Measurements from ENCODE around the gene NECTIN1. TPM values are rescaled to one million over a fixed set of nuclear protein-coding genes. Genes with fewer than 3 reads are reported as not detected.

Gene NECTIN1
- total and polyA plus RNA-seq, 4 donors: 9.1 to 68.5 (median 45.3) TPM

GRCh38 chr11:119706887-119707286 is 22.1 kb downstream of the NECTIN1 start:
- H3K4me1 ChIP-seq (ENCODE audit: control insufficient read depth, insufficient read depth, low read length): peaks cover 33% of the 10 kb centered on the region
- no peak overlapping the region for H3K27ac ChIP-seq (ENCODE audit: low read depth, low read length)
- H3K27me3 ChIP-seq (ENCODE audit: control insufficient read depth, insufficient read depth, low read length): no peaks in the 10 kb centered on the region
- H3K4me3 ChIP-seq (ENCODE audit: low read depth, low read length): no peak overlapping the region
- H3K36me3 ChIP-seq (ENCODE audit: control insufficient read depth, insufficient read depth, low read length): no peaks in the 10 kb centered on the region
- DNase-seq (ENCODE audit: low read depth in 4 of 6, low spot score in 6 of 6): no peak
- no peaks in the 10 kb centered on the region for H3K9me3 ChIP-seq (ENCODE audit: control insufficient read depth, insufficient read depth, low read length)
- 71% methylated on average over 2 of the region's 2 CpGs for WGBS (ENCODE audit: insufficient coverage)

GRCh38 chr11:119706029-119706428 is 23.0 kb downstream of the NECTIN1 start:
- H3K4me1 ChIP-seq (ENCODE audit: control insufficient read depth, insufficient read depth, low read length): peaks cover 40% of the 10 kb centered on the region
- no peak overlapping the region for H3K27ac ChIP-seq (ENCODE audit: low read depth, low read length)
- WGBS (ENCODE audit: insufficient coverage): 84% methylated on average over 4 of the region's 7 CpGs

DNA sequence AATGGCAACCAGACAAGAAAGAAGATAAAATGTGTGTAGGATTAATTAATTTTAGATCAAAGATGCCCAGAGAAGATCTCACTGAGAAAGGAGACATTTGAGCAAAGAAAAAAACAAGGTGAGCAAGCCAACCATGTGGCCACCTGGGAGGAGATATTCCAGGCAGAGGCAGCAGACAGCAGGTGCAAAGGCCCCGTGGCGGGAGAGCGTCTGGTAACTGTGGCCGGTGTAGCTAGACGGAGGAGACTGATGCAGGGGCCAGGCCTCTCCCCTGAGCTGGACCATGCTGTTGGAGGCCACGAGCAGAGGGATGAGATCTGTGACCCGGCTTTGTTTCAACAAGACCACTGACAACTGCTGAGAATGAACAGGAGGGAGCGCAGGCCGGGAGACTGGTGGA is 23.6 kb downstream of the NECTIN1 start:
- Histone ChIP-seq H3K36me3 (ENCODE audit: control insufficient read depth, insufficient read depth, low read length) (no peaks in the 10 kb centered on the region), H3K27me3 (ENCODE audit: control insufficient read depth, insufficient read depth, low read length) (no peaks in the 10 kb centered on the region), H3K9me3 (ENCODE audit: control insufficient read depth, insufficient read depth, low read length) (no peaks in the 10 kb centered on the region), H3K27ac (ENCODE audit: low read depth, low read length) (no peak overlapping the region), H3K4me1 (ENCODE audit: control insufficient read depth, insufficient read depth, low read length) (peaks cover 40% of the 10 kb centered on the region), H3K4me3 (ENCODE audit: low read depth, low read length) (no peak overlapping the region)
- no peak for DNase-seq (ENCODE audit: low read depth in 4 of 6, low spot score in 6 of 6)
- WGBS (ENCODE audit: insufficient coverage): 90% methylated on average over 9 of the region's 9 CpGs

More at GRCh38 chr11:119706029-119706428, 23.0 kb downstream of the NECTIN1 start:
- no peak for DNase-seq (ENCODE audit: low read depth in 4 of 6, low spot score in 6 of 6)
- no peaks in the 10 kb centered on the region for H3K27me3 ChIP-seq (ENCODE audit: control insufficient read depth, insufficient read depth, low read length)
- H3K9me3 ChIP-seq (ENCODE audit: control insufficient read depth, insufficient read depth, low read length): no peaks in the 10 kb centered on the region
- no peak overlapping the region for H3K4me3 ChIP-seq (ENCODE audit: low read depth, low read length)
- no peaks in the 10 kb centered on the region for H3K36me3 ChIP-seq (ENCODE audit: control insufficient read depth, insufficient read depth, low read length)

- no peak overlapping the region for H3K4me3 ChIP-seq (ENCODE audit: low read depth, low read length)
- WGBS (ENCODE audit: insufficient coverage): 73% methylated on average over 2 of the region's 2 CpGs
- no peaks in the 10 kb centered on the region for H3K36me3 ChIP-seq (ENCODE audit: control insufficient read depth, insufficient read depth, low read length)
- DNase-seq (ENCODE audit: low read depth in 4 of 6, low spot score in 6 of 6): no peak
- H3K4me1 ChIP-seq (ENCODE audit: control insufficient read depth, insufficient read depth, low read length): peaks cover 36% of the 10 kb centered on the region
- H3K27me3 ChIP-seq (ENCODE audit: control insufficient read depth, insufficient read depth, low read length): no peaks in the 10 kb centered on the region
- H3K27ac ChIP-seq (ENCODE audit: low read depth, low read length): no peak overlapping the region
- no peaks in the 10 kb centered on the region for H3K9me3 ChIP-seq (ENCODE audit: control insufficient read depth, insufficient read depth, low read length)
Measured at GRCh38 chr11:119704849-119705248, 24.2 kb downstream of the NECTIN1 start.

- H3K4me3 ChIP-seq (ENCODE audit: low read depth, low read length): no peak overlapping the region
- 63% methylated on average over 11 of the region's 15 CpGs for WGBS (ENCODE audit: insufficient coverage)
- no peaks in the 10 kb centered on the region for H3K9me3 ChIP-seq (ENCODE audit: control insufficient read depth, insufficient read depth, low read length)
- peak in 1 of 6 donors; percentile 43 for DNase-seq (ENCODE audit: low read depth in 4 of 6, low spot score in 6 of 6)
- peaks cover 2% of the 10 kb centered on the region for H3K36me3 ChIP-seq (ENCODE audit: control insufficient read depth, insufficient read depth, low read length)
- no peaks in the 10 kb centered on the region for H3K27me3 ChIP-seq (ENCODE audit: control insufficient read depth, insufficient read depth, low read length)
- H3K4me1 ChIP-seq (ENCODE audit: control insufficient read depth, insufficient read depth, low read length): peaks cover 32% of the 10 kb centered on the region
- no peak overlapping the region for H3K27ac ChIP-seq (ENCODE audit: low read depth, low read length)
Measured at GRCh38 chr11:119701591-119702549, 27.1 kb downstream of the NECTIN1 start.

DNA sequence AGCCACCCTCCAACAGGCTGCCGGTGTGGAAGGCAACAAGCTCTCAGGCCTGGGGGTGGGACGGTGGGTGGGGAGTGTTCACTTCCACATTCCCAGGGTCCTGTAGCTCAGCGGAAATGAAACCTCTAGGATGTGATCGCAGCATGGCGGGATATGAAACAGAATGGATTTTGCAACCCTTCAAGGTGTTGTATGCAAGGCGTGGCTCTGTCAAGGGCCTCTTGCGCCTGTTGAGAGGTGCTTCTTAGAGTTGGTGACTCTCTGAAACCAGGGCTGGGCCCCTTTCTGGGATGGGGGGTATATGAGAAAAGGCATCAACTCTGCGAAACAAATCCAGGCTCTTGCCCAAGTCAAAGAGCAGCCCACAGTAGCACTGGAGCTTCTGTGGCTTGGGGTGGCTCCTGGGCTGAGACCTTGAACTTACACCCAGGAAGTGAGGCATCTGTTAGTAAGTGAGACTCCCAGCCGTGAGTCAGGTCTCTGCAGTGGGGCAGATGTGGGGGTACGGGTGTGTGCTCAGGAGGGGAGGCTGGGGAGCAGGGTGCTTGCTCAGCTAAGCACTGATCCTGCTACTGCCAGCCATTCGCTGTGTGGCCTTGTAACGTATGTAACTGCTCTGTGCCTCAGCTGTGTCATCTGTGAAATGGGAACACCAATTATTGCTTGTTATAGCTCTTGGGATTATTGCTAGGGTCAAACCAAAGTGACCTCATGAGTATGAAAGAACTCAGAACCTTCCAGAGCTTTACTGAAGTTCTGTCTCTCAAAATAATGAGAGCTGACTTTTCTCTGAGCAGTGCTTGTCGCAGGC is 28.3 kb downstream of the NECTIN1 start:
- Histone ChIP-seq H3K36me3 (ENCODE audit: control insufficient read depth, insufficient read depth, low read length) (peaks cover 2% of the 10 kb centered on the region), H3K9me3 (ENCODE audit: control insufficient read depth, insufficient read depth, low read length) (no peaks in the 10 kb centered on the region), H3K4me1 (ENCODE audit: control insufficient read depth, insufficient read depth, low read length) (peaks cover 29% of the 10 kb centered on the region), H3K27ac (ENCODE audit: low read depth, low read length) (no peak overlapping the region), H3K4me3 (ENCODE audit: low read depth, low read length) (no peak overlapping the region), H3K27me3 (ENCODE audit: control insufficient read depth, insufficient read depth, low read length) (no peaks in the 10 kb centered on the region)
- 94% methylated on average over 12 of the region's 13 CpGs for WGBS (ENCODE audit: insufficient coverage)
- DNase-seq (ENCODE audit: low read depth in 4 of 6, low spot score in 6 of 6): no peak

DNA sequence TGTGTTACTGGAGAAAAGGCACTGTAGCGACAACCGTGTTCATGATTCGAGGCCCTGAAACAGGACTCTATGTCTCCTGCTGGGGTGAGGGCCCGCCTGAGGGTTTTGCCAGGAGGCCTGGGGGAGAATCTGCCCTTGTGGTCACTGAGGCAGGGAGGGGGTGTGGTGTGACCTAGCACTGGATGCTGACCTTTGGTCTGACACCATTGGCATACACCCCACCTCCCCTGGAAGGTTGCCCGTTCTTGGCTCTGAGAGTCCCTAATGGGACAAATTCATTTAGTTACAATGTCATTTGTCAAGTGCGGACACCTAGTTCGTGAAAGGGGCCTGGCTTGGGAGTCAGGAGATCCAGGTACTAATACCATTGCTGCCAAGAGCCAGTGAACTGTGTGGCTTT is 29.0 kb downstream of the NECTIN1 start:
- Histone ChIP-seq H3K4me1 (ENCODE audit: control insufficient read depth, insufficient read depth, low read length) (peaks cover 25% of the 10 kb centered on the region), H3K27ac (ENCODE audit: low read depth, low read length) (no peak overlapping the region), H3K27me3 (ENCODE audit: control insufficient read depth, insufficient read depth, low read length) (no peaks in the 10 kb centered on the region), H3K4me3 (ENCODE audit: low read depth, low read length) (no peak overlapping the region), H3K9me3 (ENCODE audit: control insufficient read depth, insufficient read depth, low read length) (no peaks in the 10 kb centered on the region), H3K36me3 (ENCODE audit: control insufficient read depth, insufficient read depth, low read length) (peaks cover 2% of the 10 kb centered on the region)
- DNase-seq (ENCODE audit: low read depth in 4 of 6, low spot score in 6 of 6): no peak
- 82% methylated on average over 7 of the region's 7 CpGs for WGBS (ENCODE audit: insufficient coverage)

- Histone ChIP-seq H3K4me3 (ENCODE audit: low read depth, low read length) (no peak overlapping the region), H3K4me1 (ENCODE audit: control insufficient read depth, insufficient read depth, low read length) (peaks cover 31% of the 10 kb centered on the region), H3K27ac (ENCODE audit: low read depth, low read length) (no peak overlapping the region), H3K27me3 (ENCODE audit: control insufficient read depth, insufficient read depth, low read length) (no peaks in the 10 kb centered on the region), H3K9me3 (ENCODE audit: control insufficient read depth, insufficient read depth, low read length) (no peaks in the 10 kb centered on the region), H3K36me3 (ENCODE audit: control insufficient read depth, insufficient read depth, low read length) (peaks cover 2% of the 10 kb centered on the region)
- WGBS (ENCODE audit: insufficient coverage): 35% methylated on average over 8 of the region's 13 CpGs
- DNase-seq (ENCODE audit: low read depth in 4 of 6, low spot score in 6 of 6): no peak
Measured at GRCh38 chr11:119699227-119699626, 29.8 kb downstream of the NECTIN1 start.

- H3K4me1 ChIP-seq (ENCODE audit: control insufficient read depth, insufficient read depth, low read length): peaks cover 42% of the 10 kb centered on the region
- no peaks in the 10 kb centered on the region for H3K27me3 ChIP-seq (ENCODE audit: control insufficient read depth, insufficient read depth, low read length)
- H3K27ac ChIP-seq (ENCODE audit: low read depth, low read length): no peak overlapping the region
- DNase-seq (ENCODE audit: low read depth in 4 of 6, low spot score in 6 of 6): no peak
- no peaks in the 10 kb centered on the region for H3K9me3 ChIP-seq (ENCODE audit: control insufficient read depth, insufficient read depth, low read length)
- no peak overlapping the region for H3K4me3 ChIP-seq (ENCODE audit: low read depth, low read length)
- H3K36me3 ChIP-seq (ENCODE audit: control insufficient read depth, insufficient read depth, low read length): peaks cover 3% of the 10 kb centered on the region
- WGBS (ENCODE audit: insufficient coverage): 71% methylated on average over 2 of the region's 2 CpGs
Measured at GRCh38 chr11:119697882-119698281, 31.1 kb downstream of the NECTIN1 start.

Data from spinal cord (tissue), 10 donors.